Measurements from ENCODE around the gene DTWD2.

DNA sequence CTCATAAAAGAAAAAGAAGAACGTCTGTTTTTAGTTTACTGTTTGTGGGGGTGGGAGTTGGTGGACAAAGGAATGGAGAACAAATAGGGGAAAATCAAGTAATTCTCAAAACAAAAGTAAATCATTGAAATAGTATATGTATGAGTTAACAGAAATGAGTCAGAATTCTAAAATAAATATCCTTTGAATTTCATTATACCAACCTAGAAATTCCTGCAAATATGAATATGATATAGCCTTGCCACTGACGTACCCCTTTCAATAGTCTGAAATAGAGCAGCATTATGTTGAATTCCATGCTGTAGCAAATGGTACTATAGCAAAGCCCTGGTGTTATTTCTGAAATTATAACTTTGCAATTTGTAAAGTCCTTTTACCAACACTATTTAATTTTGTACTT lies 29.6 kb upstream of the DTWD2 start:
- TF ChIP-seq, protein P1, sequence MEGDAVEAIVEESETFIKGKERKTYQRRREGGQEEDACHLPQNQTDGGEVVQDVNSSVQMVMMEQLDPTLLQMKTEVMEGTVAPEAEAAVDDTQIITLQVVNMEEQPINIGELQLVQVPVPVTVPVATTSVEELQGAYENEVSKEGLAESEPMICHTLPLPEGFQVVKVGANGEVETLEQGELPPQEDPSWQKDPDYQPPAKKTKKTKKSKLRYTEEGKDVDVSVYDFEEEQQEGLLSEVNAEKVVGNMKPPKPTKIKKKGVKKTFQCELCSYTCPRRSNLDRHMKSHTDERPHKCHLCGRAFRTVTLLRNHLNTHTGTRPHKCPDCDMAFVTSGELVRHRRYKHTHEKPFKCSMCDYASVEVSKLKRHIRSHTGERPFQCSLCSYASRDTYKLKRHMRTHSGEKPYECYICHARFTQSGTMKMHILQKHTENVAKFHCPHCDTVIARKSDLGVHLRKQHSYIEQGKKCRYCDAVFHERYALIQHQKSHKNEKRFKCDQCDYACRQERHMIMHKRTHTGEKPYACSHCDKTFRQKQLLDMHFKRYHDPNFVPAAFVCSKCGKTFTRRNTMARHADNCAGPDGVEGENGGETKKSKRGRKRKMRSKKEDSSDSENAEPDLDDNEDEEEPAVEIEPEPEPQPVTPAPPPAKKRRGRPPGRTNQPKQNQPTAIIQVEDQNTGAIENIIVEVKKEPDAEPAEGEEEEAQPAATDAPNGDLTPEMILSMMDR (IDR thresholded peaks at IDR 0.05) = no peak
- no peak for TF ChIP-seq ZFX (IDR thresholded peaks at IDR 0.05; ENCODE audit: borderline replicate concordance)
